MM.1S (cell line): ENCODE data around the gene TOMM40.
"Not testable (repeated sequence)": the region's sequence is repeated elsewhere in the genome, so short reads cannot be mapped to it uniquely, and the experiment has no call there.

ENCODE experiments used
- DNase-seq: peaks from one replicate; pipeline ENCODE4 v3.0.0-alpha.2; 2015
- H2AFZ ChIP-seq: fragments of 300-600 bp; sonication (generic); 2 replicates; pipeline ENCODE4 v1.6.0; 2016; ENCODE audit warnings: antibody characterized with exemption, low read length
- H3F3A ChIP-seq: fragments of 300-600 bp; sonication (generic); 2 replicates; pipeline ENCODE4 v1.6.1; 2016; ENCODE audit warnings: mild to moderate bottlenecking, antibody characterized with exemption, low read length, moderate library complexity, mixed read lengths; ENCODE audit not compliant: insufficient read depth
- H3K27ac ChIP-seq: fragments of 300-600 bp; sonication (generic); 2 replicates; pipeline ENCODE4 v1.5.1; 2016; ENCODE audit warnings: mild to moderate bottlenecking, low read length
- H3K27me3 ChIP-seq: fragments of 300-600 bp; sonication (generic); replicated peaks from 2 replicates; pipeline ENCODE4 v1.6.0; 2016; ENCODE audit warnings: low read length; ENCODE audit not compliant: insufficient read depth
- H3K36me3 ChIP-seq: fragments of 300-600 bp; sonication (generic); replicated peaks from 2 replicates; pipeline ENCODE4 v1.6.1; 2016; ENCODE audit warnings: mild to moderate bottlenecking, low read length, mixed read lengths; ENCODE audit not compliant: insufficient read depth
- H3K4me1 ChIP-seq: fragments of 300-600 bp; sonication (generic); 2 replicates; pipeline ENCODE4 v1.6.1; 2016; ENCODE audit warnings: low read length, mixed read lengths
- H3K4me2 ChIP-seq: fragments of 300-600 bp; sonication (generic); 2 replicates; pipeline ENCODE4 v1.6.0; 2016; ENCODE audit warnings: low read depth, low read length
- H3K4me3 ChIP-seq: fragments of 300-600 bp; sonication (generic); 2 replicates; pipeline ENCODE4 v1.5.1; 2016; ENCODE audit warnings: low read length, mixed read lengths
- H3K79me2 ChIP-seq: fragments of 300-600 bp; sonication (generic); 2 replicates; pipeline ENCODE4 v1.6.1; 2016; ENCODE audit warnings: mixed run types, low read length, mixed read lengths
- H3K9ac ChIP-seq: fragments of 300-600 bp; sonication (generic); 2 replicates; pipeline ENCODE4 v1.6.1; 2016; ENCODE audit warnings: low read length, mixed read lengths
- H3K9me2 ChIP-seq: fragments of 300-600 bp; sonication (generic); replicated peaks from 2 replicates; pipeline ENCODE4 v1.6.1; 2016; ENCODE audit warnings: mild to moderate bottlenecking, low read length, mixed read lengths; ENCODE audit not compliant: insufficient read depth
- H3K9me3 ChIP-seq: fragments of 300-600 bp; sonication (generic); replicated peaks from 2 replicates; pipeline ENCODE4 v1.6.1; 2016; ENCODE audit warnings: mild to moderate bottlenecking, low read length, mixed read lengths; ENCODE audit not compliant: insufficient read depth
- H4K20me1 ChIP-seq: fragments of 300-600 bp; sonication (generic); 2 replicates; pipeline ENCODE4 v1.6.1; 2016; ENCODE audit warnings: mild to moderate bottlenecking, low read length, moderate library complexity, mixed read lengths; ENCODE audit not compliant: insufficient read depth
- CTCF ChIP-seq: fragments of 300-600 bp; sonication (generic); IDR thresholded peaks from 2 replicates; pipeline ENCODE4 v1.5.1; 2016; ENCODE audit warnings: antibody characterized with exemption, low read length, mixed read lengths
- EZH2 ChIP-seq: fragments of 300-600 bp; sonication (generic); optimal IDR thresholded peaks from 2 replicates; pipeline ENCODE3; 2017; ENCODE audit warnings: low read depth, mild to moderate bottlenecking, antibody characterized with exemption, low read length, mixed read lengths
- EZH2phosphoT487 ChIP-seq: fragments of 300-600 bp; sonication (generic); IDR thresholded peaks from 2 replicates; pipeline ENCODE4 v1.6.1; 2018; ENCODE audit warnings: antibody characterized with exemption, low read length

TOMM40 gene

GRCh38 chr19:44912854-44913253 is 21.8 kb downstream of the TOMM40 start:
- no peak for DNase-seq
- Histone ChIP-seq H3K27me3 (peaks cover 40% of the 10 kb centered on the region), H3K9me2 (no peaks in the 10 kb centered on the region), H3K4me2 (no peak overlapping the region), H2AFZ (no peak overlapping the region), H3K4me1 (no peaks in the 10 kb centered on the region), H3K9me3 (no peaks in the 10 kb centered on the region), H3K4me3 (no peak overlapping the region), H3F3A (no peaks in the 10 kb centered on the region), H3K9ac (no peak overlapping the region), H3K36me3 (no peaks in the 10 kb centered on the region), H3K79me2 (no peaks in the 10 kb centered on the region), H4K20me1 (no peaks in the 10 kb centered on the region), H3K27ac (no peak overlapping the region)
- TF ChIP-seq EZH2phosphoT487 (no peak), EZH2 (no peak), CTCF (no peak)

GRCh38 chr19:44913512-44914432 is 22.7 kb downstream of the TOMM40 start:
- H3K9me2 ChIP-seq, DNase-seq, H3K9me3 ChIP-seq, H3K9ac ChIP-seq, H3F3A ChIP-seq, H3K27ac ChIP-seq, H3K4me1 ChIP-seq, H3K36me3 ChIP-seq, H3K4me3 ChIP-seq, H4K20me1 ChIP-seq, H2AFZ ChIP-seq, H3K79me2 ChIP-seq: not testable (repeated sequence)
- peak overlapping the region; percentile 94; the same call in 1 of the 2 replicates for H3K4me2 ChIP-seq
- peaks cover 38% of the 10 kb centered on the region for H3K27me3 ChIP-seq

- not testable (repeated sequence) for H3K27ac ChIP-seq, H3K79me2 ChIP-seq, H4K20me1 ChIP-seq, H3K9me3 ChIP-seq, H3K9me2 ChIP-seq, H3F3A ChIP-seq, H3K36me3 ChIP-seq, H3K4me1 ChIP-seq
- Histone ChIP-seq H3K27me3 (peaks cover 37% of the 10 kb centered on the region), H3K4me3 (peak within 1 kb of the TSS; percentile 44), H3K4me2 (peak within 1 kb of the TSS; percentile 94), H2AFZ (peak within 1 kb of the TSS; percentile 85), H3K9ac (peak within 1 kb of the TSS; percentile 45; the same call in 1 of the 2 replicates)
- peak; percentile 80 for DNase-seq
These were observed 23.6 kb downstream of the TOMM40 start, which contains the start of gene APOC1 for GRCh38 chr19:44914433-44915206. TSS of gene APOC1 (plus strand) at chr19:44914608. CDS start at chr19:44914892, 284 bp downstream.

GRCh38 chr19:44924243-44924725 is 33.2 kb downstream of the TOMM40 start:
- no peaks in the 10 kb centered on the region for H3K9me3 ChIP-seq
- no peaks in the 10 kb centered on the region for H4K20me1 ChIP-seq
- H3K4me3 ChIP-seq: no peak overlapping the region
- DNase-seq: no peak
- H3K27ac ChIP-seq: no peak overlapping the region
- H2AFZ ChIP-seq: no peak overlapping the region
- peaks cover 33% of the 10 kb centered on the region for H3K27me3 ChIP-seq
- no peaks in the 10 kb centered on the region for H3K79me2 ChIP-seq
- no peaks in the 10 kb centered on the region for H3K9me2 ChIP-seq
- H3K9ac ChIP-seq: no peak overlapping the region
- no peak for TF ChIP-seq EZH2phosphoT487
- no peak for TF ChIP-seq EZH2
- TF ChIP-seq CTCF: no peak
- H3K4me2 ChIP-seq: no peak overlapping the region
- H3K36me3 ChIP-seq: no peaks in the 10 kb centered on the region
- H3F3A ChIP-seq: no peaks in the 10 kb centered on the region
- H3K4me1 ChIP-seq: no peaks in the 10 kb centered on the region
